ENCODE data around the gene OR6Q1.

Gene OR6Q1

DNA sequence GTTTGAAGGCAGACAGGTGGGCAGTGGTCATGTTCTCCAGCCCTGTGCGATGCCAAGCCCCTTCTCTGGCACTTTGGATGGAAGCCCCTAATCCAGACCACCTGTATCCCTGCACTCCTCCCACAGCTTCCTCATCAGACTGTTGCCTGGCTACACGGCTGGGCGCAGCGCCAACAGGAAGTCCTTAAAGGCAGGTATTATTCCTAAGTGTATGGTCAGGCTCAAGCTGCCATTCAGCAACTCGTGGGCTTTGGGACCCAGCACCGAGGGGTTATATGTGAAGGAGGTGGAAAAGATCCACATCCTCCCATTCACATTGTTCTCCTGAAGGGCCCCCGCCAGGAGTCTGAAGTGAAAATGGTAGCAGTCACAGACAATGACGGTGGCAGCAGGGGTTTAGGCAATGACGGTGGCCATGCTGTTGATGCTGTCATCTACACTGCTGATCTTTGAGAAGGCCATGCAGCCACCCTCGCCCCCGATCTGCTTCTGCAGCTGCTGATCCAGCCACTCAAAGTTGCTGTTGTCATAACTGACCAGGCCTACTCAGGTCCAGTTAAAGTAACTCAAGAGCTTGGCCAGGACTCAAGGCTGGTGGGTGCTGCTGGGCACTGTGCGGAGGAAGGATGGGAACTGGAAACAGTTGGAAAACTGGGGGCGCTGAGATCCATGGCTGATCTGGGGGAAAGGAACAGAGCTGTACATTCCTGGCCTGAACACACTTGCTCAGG, 27.7 kb downstream of the OR6Q1 start:
- Histone ChIP-seq H4K20me1 (ENCODE audit: insufficient read depth, low read length) (no peaks in the 10 kb centered on the region), H2AFZ (ENCODE audit: low read depth, low read length) (no peak overlapping the region), H3K36me3 (ENCODE audit: insufficient read depth, low read length) (no peaks in the 10 kb centered on the region), H3K9me3 (ENCODE audit: insufficient read depth, low read length, severe bottlenecking) (no peaks in the 10 kb centered on the region), H3K9ac (ENCODE audit: low read depth, low read length) (no peak overlapping the region), H3K27ac (ENCODE audit: low read length) (no peak overlapping the region), H3K4me2 (ENCODE audit: insufficient read depth, low read length) (no peak overlapping the region), H3K79me2 (ENCODE audit: insufficient read depth, low read length) (no peaks in the 10 kb centered on the region), H3K27me3 (ENCODE audit: insufficient read depth, low read length, poor library complexity) (no peaks in the 10 kb centered on the region), H3K4me1 (ENCODE audit: insufficient read depth, low read length) (no peaks in the 10 kb centered on the region), H3K4me3 (ENCODE audit: low read depth in 1 of 2, low read length in 2 of 2) (no peak overlapping the region)
- ATAC-seq (ENCODE audit: insufficient read depth, low read depth) (no peak), DNase-seq (no peak)
- TF ChIP-seq, protein P1, sequence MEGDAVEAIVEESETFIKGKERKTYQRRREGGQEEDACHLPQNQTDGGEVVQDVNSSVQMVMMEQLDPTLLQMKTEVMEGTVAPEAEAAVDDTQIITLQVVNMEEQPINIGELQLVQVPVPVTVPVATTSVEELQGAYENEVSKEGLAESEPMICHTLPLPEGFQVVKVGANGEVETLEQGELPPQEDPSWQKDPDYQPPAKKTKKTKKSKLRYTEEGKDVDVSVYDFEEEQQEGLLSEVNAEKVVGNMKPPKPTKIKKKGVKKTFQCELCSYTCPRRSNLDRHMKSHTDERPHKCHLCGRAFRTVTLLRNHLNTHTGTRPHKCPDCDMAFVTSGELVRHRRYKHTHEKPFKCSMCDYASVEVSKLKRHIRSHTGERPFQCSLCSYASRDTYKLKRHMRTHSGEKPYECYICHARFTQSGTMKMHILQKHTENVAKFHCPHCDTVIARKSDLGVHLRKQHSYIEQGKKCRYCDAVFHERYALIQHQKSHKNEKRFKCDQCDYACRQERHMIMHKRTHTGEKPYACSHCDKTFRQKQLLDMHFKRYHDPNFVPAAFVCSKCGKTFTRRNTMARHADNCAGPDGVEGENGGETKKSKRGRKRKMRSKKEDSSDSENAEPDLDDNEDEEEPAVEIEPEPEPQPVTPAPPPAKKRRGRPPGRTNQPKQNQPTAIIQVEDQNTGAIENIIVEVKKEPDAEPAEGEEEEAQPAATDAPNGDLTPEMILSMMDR (IDR thresholded peaks at IDR 0.05; ENCODE audit: borderline replicate concordance, extremely low read depth, low read length, poor library complexity, severe bottlenecking): no peak

DNA sequence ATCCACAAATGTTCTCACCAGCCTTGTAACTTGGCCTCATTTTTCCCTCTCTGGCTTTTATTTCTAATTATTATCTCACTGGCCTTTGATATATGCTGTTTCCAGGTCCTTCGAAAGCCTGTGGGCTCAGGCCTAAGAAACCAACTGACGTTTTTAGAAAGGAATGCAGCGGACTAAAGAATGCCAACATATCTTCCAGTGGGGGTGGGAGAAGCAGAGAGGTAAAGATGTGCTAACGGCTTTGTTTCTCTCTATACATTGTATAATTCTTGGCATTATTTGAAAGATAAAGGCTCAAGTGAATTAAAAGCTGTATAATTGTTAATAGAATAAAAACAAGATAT, 28.2 kb downstream of the OR6Q1 start:
- Histone ChIP-seq H3K4me3 (ENCODE audit: low read depth in 1 of 2, low read length in 2 of 2) (no peak overlapping the region), H3K79me2 (ENCODE audit: insufficient read depth, low read length) (no peaks in the 10 kb centered on the region), H3K4me1 (ENCODE audit: insufficient read depth, low read length) (no peaks in the 10 kb centered on the region), H3K9me3 (ENCODE audit: insufficient read depth, low read length, severe bottlenecking) (no peaks in the 10 kb centered on the region), H3K27me3 (ENCODE audit: insufficient read depth, low read length, poor library complexity) (no peaks in the 10 kb centered on the region), H4K20me1 (ENCODE audit: insufficient read depth, low read length) (no peaks in the 10 kb centered on the region), H3K9ac (ENCODE audit: low read depth, low read length) (no peak overlapping the region), H3K27ac (ENCODE audit: low read length) (no peak overlapping the region), H3K4me2 (ENCODE audit: insufficient read depth, low read length) (no peak overlapping the region), H3K36me3 (ENCODE audit: insufficient read depth, low read length) (no peaks in the 10 kb centered on the region), H2AFZ (ENCODE audit: low read depth, low read length) (no peak overlapping the region)
- ATAC-seq (ENCODE audit: insufficient read depth, low read depth) (no peak), DNase-seq (no peak)
- TF ChIP-seq, protein P1 (IDR thresholded peaks at IDR 0.05; ENCODE audit: borderline replicate concordance, extremely low read depth, low read length, poor library complexity, severe bottlenecking): no peak
- no peak for TF ChIP-seq EZH2 (IDR thresholded peaks at IDR 0.05; ENCODE audit: borderline replicate concordance, low read depth, low read length, severe bottlenecking)

DNA sequence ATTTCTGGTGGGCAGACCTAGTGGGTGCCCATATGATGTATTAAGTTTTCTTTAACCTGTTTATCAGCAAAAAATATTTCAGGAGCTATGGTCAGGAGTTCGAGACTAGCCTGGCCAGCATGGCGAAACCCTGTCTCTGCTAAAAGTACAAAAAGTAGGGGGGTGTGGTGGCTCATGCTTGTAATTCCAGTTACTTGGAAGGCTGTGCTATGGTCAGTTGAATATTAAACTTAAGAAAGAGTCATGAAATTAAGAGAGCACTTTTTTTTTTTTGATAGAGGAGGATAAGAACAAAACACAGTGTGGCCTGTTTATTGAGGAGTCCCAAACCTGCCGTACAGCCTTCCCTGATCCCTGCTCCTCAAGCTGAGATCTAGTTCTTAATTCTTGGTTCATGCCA, 29.8 kb downstream of the OR6Q1 start:
- DNase-seq: no peak
- H2AFZ ChIP-seq (ENCODE audit: low read depth, low read length): no peak overlapping the region
- no peak overlapping the region for H3K27ac ChIP-seq (ENCODE audit: low read length)
- H3K4me3 ChIP-seq (ENCODE audit: low read depth in 1 of 2, low read length in 2 of 2): no peak overlapping the region
- no peak for TF ChIP-seq EZH2 (IDR thresholded peaks at IDR 0.05; ENCODE audit: borderline replicate concordance, low read depth, low read length, severe bottlenecking)
- TF ChIP-seq, protein P1 (IDR thresholded peaks at IDR 0.05; ENCODE audit: borderline replicate concordance, extremely low read depth, low read length, poor library complexity, severe bottlenecking): no peak
- no peaks in the 10 kb centered on the region for H3K79me2 ChIP-seq (ENCODE audit: insufficient read depth, low read length)
- no peaks in the 10 kb centered on the region for H4K20me1 ChIP-seq (ENCODE audit: insufficient read depth, low read length)
- no peaks in the 10 kb centered on the region for H3K36me3 ChIP-seq (ENCODE audit: insufficient read depth, low read length)
- H3K27me3 ChIP-seq (ENCODE audit: insufficient read depth, low read length, poor library complexity): no peaks in the 10 kb centered on the region
- H3K9me3 ChIP-seq (ENCODE audit: insufficient read depth, low read length, severe bottlenecking): no peaks in the 10 kb centered on the region
- ATAC-seq (ENCODE audit: insufficient read depth, low read depth): no peak
- no peak overlapping the region for H3K4me2 ChIP-seq (ENCODE audit: insufficient read depth, low read length)
- H3K9ac ChIP-seq (ENCODE audit: low read depth, low read length): no peak overlapping the region
- no peaks in the 10 kb centered on the region for H3K4me1 ChIP-seq (ENCODE audit: insufficient read depth, low read length)

All from DND-41 (cell line).